Suppressor macrophage treated with lipopolysaccharide for 1 hour (primary cell): Measurements from ENCODE around the gene HPS1.

Experiments used
- DNase-seq, 3 donors: peaks; one replicate each; pipeline ENCODE4 v3.0.0-alpha.2; 2020 to 2022

Gene HPS1

DNA sequence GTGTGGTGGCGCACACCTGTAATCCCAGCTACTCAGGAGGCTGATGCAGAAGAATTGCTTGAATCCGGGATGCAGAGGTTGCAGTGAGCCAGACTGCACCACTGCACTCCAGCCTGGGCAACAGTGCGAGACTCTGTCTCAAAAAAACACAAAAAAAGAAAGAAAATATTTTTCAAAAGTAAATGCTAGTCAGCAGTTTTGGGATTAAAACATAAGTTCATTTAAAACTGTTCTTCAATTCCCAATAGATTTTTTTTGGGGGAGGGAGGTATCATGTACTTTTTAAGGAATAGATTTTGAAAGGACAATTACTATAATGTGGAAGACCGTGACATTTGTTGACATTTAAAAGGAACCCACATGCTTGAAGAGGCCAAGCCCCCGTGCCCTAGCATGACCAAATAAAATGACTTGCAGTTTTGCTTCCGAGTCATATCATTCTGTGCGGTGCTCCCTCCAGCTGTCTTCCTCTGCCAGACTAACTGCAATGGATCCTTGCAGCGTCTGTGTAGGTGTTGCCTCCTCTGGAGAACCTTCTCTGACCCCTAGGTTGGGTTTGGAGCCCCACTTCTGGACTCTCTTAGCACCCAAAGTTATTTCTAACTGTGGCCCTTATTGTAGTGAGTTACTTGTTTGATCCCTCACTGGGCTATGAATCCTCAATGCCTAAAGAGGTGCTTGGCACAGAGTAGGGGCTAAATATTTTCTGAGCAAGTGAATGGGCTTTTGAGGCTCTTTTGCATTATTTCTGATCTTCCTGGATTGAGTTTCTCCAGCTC, 17.4 kb upstream of the HPS1 start:
- peak; percentile 33 to 44 (median 35) for DNase-seq

DNA sequence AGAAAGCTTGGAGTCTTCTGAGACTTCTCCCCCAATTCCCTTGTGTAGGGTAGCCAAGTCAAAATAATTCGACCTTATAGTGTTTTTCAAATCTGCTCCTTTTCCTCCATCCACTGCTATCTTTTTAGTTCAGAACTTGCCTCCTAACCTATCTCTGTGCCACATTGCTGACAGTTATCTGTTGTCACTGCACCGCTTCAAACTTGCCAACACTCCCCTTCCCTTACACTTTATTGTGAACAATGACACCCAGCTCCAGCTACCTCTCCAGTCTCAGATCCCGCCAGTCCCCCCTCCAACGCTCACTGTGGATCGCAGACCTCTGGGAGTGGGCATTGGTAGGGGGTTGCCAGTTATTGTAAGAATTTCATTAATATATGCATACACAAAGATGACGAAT, 16.3 kb upstream of the HPS1 start:
- DNase-seq = no peak

DNA sequence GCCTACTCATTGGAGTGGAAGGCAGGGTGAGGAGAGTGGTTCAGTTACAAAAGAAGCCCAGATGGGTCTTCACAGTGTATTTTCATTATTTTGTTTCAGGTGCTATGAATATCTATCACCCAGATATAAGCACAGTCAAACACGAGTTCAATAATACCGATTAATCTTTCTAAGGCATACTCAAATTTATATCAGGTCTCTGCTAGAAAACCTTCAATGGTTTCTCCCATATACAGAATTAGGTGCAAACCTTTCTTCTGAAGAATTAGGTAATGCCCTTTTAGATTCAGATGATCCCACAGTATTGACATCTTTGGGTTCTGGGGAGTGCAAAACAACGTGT, 14.7 kb upstream of the HPS1 start:
- DNase-seq = no peak

DNA sequence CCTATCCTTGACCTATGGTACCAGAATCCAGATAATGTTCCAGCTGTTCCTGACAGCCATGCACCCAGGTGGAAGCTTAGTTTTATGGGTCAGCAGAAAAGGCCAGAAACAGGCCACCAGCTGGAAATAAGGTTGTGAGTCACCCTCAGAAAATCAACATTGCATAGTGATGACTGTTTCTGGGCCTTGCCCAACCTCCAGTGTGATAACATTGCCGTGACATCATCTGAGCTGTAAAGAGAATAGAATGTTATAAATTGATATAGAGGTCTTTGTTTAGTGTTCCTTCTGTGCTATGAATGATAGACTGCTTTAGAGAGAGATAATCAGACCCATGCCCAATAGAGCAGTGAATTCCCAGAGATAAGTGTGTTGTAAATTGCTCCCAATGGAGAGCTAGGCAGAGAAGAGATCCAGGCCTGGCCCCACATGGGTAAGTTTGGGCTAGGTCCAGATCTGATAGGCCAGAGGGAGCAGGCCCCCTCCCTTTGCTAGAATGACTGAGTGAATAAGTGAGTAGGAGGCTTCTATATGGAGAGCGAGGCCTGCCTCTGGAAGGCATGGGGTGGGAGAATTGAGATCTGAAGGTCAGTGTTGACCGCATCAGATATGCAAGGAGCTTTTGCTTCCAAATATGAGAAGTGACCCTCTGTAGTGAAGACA, 14.2 kb upstream of the HPS1 start:
- DNase-seq = peak; percentile 74 to 89 (median 88)

DNA sequence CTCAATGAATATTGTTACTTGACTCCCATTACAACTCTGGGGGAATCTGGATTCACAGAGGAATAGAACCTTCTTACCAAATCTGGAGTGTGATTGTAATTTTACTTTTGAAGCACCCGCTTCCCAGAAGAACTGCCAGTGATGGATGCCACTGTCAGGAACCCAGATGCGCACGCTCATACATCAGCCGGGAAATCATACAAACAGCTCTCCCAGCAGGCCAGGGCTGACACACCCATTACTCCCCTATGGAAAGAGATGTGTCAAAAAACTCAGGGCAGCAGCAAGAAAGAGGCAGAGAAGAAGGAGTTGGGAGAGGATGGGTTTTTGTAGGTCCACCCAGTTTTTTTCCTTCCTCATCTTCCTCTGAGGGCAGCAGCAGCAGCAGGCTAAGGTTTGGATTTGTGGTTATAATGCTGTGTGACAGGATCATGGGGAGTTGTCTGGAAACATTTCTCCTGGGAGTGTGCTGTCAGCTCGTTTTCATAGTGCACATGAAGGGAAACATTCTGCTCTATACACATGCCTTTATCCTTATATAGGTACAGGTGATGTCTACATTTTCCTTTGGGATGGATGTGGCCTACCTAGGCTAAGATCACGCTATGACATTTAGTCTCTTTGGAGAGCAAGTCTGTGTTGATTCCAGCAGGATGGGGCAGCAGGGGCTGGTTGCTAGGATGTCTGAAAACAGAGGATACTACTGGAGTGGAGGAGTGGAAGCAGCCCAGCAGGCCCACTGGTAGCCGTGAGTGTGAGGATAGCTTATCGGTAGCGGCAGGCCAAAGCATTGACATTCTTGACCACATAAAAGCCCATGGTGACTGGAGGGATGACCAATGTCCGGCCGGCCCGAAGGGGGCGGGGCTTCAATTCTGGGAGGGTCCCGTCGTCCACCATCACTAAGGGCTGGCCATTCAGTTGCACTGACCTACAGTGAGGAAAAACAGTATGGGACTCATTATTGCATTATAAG, 12.4 kb upstream of the HPS1 start:
- no peak for DNase-seq

DNA sequence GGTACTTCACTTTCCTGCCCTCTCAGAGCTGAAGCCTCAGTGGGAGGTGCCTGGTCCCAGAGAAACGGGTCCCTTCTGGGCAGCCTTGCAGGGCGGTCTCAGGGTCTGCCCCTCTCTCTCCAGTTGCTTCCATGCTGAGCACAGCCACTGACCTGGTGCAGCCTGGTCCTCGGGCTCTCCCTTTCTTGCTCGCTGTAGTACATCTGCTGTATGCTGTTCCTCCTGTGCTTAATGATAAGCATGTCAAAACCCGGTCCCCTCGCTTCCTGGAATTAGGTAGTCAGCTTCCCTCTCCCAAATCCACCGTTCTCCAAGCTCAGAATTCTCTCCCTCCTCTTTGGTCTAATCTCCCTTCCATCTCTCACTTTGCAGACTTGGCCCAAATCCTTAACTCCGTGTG, 11.0 kb upstream of the HPS1 start:
- DNase-seq = no peak

DNA sequence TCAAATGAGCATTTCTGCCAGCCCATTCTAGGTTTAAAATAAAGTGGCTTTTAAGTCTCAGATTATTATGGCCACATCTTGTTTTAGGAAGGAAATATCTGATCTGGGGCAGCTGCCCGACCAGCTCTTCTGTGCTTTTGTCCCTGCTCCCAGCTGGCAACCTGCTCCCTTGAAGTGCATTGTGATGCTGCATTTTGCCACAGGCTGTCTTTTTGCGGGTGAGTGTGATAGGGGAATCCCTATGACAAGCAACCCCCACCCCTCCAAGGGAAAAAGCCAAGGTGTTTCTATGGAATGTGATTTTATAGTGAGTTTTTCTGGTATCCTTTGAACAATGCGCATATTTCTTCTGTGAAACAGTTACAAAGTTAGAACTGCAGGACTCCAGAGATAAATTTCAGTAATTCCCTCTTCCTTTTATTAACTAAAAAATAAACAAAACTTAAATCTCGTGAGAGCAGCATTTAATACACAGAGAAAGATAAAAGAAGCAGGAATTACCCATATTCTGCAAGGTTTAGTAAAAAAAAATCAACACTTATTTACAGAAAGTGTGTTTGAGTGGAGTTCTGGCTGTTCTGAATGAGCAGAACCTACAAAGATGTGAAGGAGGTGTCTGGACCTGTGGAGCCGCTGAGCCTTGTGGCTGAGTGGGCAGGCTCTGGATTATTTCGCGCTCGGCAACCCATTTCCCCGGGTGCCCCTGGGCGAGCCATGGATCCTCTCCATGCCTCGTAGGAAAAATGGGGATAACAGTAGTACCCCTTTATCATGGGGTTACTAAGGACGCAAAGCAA, 10.1 kb upstream of the HPS1 start:
- no peak for DNase-seq

DNA sequence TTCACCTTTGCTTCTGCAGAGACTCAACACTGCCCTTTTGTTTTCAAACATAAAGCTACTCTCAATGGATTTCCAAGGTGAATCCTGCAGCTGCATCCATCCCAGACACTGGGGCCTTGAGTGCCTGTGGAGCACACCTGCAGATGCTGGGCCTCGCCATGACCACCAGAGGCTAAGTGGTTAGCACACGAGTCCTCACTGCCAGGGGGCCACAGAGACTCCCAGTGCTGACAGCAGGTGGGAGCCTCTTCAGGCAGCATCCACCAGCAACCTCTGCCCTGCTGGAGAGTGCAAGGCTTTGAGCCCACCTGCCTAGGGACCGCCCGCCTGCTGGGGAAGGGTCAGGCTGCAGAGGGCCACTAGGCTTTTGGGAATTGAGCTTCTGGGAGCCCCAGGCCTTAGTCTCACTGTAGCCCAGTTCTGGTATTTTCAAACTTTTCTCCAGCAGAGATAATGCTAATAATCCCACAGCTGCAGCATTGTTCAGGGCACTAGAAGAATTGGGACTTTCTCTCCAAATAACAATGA, 9.4 kb upstream of the HPS1 start:
- DNase-seq = no peak

DNA sequence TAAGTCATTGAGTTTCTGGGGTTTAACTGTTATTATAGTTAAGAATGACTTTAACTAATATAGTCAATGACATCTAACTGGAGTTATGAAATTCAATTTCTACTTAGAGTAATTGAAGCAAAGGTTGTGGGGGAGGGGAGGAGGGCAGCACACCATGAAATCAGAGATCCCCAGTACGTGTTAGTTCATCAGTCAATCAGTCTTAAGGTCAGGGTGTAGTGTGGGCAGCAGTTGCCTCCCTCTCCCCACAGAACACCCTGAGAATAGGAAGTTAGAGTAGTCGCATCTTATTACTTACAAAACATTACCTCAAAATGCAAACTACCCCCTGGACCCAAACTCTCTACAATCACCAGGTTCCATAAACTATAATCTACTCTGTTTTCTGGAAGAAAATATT, 7.0 kb upstream of the HPS1 start:
- peak; percentile 25 to 36 (median 28) for DNase-seq

DNA sequence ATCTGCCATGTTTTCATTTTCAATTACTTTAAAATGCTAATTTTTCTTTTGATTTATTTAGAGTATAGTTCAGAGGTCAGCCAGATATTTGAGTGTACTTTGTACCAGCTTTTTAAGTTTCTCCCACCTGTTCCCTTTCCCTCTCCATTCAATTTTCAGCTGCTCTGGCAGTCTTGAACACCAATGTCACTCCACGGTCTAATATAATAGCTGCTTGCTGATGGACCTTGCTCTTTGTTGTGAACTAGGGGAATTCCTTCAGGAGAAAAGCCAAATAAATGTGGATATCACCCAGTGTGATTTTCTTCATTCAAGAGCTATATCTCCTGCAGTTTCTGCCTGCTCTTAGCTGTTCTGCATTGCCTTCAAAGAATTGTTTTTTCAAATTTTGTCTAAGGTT, 3.9 kb upstream of the HPS1 start:
- DNase-seq = no peak

DNA sequence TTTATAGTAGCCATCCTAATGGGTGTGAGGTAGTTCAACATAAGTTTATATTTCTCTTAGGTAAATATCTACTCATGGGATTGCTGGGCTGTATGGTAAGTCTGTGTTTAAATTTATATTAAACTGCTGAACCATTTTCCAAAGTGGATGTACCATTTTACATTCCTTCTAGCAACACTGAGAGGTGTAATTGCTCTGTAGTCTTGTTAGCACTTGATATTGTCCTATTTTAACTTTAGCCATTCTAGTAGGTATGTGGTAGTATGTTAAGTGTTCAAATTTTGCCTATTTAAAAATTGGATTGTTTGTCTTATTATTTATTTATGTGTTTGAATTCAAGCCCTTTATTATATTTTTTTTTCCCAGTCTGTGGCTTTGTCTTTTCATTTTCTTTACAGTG, 2.6 kb upstream of the HPS1 start:
- DNase-seq = no peak

DNA sequence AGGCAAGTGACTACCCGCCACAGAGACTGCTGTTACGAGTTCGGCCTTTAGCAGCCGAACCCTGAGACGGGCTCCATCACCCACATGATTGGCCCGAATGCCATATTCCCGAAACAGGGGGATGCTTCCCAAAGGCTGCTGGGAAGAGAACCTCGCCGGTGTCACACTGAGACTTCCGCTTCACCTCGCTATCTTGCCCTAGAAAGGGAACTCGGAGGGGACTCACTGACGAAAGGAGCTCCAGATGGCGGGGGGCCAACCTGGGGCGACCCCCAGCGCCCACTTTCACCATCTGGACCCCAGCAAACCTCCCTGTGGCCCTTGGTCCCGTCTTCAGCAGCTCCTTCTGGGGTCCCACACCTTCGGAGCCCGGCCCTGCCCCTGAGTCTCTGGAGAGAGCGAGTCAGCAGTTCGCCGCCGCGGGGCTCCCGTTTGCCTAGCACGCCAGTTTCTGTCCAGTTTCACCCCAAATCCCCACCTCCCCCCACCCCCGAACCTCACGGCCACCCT, 529 bp downstream of the HPS1 start:
- peak; percentile 42 to 51 (median 48) for DNase-seq

DNA sequence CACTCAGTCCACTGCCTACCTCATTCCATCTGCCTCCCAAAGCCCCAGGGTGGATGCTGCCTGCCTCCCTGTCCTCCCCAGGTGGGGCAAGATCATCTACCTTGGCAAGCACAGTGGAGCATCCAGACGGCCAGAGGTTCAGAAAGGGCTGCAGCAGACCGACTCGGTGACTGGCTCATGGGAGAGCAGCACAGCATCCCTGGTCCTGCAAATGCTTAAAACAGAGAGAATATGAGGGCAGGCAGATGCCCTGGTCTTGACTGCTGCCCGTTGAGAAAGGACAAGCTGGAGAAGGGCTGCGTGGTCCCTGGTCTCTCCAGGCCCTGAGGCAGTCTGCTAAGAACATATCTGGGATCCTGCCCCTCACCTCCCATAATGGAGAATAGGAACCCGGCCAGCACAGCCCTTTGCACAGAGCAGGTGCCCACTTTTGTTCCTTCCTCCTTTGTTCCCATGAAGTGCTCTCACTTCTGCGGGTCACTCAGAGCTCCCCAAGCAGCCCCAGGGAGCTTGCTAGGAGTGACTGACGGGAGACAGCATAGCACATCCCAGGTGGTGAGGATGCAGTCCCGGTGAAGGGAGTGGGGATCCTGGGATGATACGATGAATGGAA, 1.4 kb downstream of the HPS1 start:
- no peak for DNase-seq

DNA sequence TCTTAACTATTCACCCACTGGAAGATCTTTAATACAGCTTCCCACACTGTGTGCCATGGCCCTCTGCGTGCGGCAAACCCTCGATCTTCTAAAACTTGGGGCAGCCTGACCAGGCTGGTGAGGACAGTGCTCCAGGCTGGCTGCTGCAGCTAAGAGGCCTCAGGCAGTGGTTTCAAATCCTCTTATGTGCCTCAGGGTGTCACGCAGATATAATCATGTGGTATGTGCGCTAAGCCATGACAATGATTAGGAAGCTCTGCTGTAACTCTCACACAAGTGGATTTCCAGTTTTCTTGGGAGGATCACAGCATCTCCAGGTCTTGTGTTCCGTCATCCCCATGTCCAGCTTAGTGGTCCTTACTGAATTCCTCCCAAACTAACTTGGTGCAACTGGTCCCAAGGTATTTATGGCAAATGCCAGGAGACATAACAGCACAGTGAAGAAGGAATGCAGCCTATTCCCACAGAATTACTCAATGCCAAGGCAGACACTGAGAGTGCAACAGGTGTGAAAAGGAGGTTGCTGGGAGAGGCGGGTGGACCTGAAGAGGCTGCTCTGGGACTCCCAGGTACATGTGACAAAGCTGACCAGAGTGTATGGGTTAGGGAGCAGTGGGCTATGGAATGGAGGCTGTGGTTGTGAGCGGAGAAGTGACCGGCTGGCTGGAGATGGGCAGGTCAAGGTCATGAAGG, 2.3 kb downstream of the HPS1 start:
- DNase-seq = peak; percentile 54 to 68 (median 55)

DNA sequence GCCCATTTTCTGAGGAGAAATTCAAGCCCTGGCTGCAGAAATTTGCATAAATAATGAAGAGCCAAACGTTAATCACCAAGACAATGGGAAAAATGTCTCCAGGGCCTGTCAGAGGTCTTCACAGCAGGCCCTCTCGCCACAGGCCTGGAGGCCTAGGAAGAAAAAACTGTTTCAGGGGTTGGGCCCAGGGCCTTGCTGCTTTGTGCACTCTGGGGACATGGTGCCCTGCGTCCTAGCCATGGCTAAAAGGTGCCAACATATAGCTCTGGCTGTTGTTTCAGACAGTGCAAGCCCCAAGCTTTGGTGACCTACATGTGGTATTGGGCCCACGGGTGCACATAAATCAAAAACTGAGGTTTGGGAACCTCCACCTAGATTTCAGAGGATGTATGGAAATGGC, 8.0 kb downstream of the HPS1 start:
- DNase-seq = no peak

DNA sequence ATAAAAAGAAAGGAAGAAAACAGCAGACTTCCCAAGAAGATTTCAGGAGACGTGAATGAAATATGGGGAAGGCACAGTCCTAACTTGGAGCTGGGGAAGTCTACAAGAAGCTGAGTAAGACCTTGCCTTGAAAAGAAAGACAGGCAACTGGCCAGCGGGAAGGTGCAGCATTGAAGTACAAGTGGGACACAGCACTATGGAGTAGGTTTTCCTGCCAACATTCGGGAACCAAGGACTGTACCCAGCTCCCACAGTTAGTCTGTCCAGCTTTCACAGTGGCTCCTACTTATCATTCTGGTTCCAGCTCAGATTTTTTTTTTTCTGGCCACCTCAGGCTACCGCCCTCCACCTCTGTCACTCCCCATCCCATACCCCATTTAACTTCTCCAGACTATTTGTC, 10.0 kb downstream of the HPS1 start:
- no peak for DNase-seq

DNA sequence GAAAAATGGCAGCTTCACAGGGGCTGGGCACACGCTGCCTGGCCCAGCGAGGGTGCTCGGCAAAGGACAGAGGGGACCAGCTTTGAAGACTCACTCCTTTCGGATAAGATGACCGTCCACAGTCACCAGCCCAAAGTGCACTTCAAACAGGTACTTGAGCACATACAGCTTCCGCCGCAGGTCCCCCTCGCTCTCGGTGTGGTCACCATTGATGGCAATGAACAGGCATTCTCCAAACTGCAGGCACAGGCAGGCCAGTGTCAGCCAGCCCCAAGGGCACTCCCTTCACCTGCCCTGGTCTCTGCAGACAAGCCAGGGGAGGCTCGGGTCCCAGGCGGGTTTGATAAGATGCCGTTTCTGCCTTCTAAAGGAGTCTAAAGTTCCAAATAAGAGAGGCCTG, 11.6 kb downstream of the HPS1 start:
- no peak for DNase-seq

DNA sequence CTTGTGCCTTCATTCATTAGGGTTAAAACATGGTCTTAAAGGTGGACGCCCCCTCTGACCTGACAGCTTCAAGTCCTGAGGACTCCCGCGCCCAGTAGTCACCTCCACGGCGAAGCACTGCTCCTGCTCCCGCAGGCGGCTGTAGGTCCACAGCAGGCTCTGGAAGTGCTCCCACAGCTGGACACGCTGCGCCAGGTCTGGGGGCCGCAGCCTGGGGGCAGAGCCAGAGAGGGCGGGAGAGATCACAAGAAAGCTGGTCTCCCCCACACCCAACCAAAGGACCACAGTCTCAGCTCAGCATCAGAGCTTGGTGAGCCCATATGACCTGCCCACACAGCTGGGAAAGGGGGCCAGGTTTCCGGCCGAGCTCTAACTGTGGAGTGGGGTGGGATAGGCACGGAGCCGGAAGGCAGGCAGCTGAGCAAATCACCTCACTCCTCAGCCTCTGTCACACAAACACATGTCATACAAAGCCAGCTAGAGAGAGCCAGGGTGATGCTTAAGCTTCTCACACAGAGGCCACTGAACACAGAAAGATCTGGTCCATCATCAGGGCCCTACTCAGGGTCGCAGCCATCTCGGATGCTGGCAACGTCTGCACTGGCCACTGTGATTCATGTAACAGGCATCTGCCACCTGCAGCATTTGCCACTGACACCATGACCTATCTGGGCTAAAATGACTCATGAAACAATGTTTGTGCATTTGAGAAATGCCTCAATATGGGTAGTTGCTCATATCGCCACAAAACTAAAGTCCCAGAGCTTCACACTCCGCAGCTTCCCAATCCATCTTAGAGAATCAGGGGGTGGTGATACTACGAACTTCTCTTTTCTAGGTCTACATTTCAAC, 12.6 kb downstream of the HPS1 start:
- DNase-seq = no peak

DNA sequence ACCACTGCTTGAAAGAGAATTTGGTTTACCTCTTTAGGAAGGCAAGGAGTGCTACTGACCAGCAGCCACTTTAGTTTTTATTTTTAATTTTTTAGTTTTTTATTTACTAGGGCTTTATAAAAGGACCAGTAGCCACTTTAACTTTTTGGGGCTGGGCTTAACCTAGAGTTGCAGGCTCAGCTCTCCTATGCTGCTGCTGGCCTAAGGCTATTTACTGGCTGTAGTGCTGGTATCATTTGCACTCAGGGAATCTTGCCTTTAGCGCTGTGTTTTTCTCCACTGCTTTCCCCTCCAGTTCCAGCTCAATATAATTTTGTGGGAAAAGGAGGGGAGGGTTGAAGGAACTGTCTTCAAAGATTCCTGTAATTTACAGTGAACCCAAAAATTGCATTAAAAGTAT, 13.4 kb downstream of the HPS1 start:
- no peak for DNase-seq

DNA sequence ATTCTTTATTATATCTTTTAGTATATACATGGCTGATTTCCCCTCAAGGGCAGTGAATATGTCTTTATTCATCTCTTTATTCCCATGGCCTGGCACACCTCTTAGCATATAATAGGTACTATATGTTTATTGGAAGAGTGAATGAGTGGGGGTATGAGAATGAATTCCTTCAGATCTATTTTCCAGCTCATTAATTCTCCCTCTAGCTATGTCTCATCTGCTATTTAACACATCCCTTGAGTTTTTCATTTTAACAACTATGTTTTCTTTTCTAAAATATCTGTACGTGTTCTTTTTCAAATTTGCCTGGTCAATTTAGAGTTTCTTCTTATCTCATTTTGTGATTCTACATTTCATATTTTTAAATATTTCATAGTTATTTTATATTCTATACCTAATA, 14.4 kb downstream of the HPS1 start:
- no peak for DNase-seq
